Ishikawa (cell line): ENCODE data around the gene FAM24B.

Source experiments
- CEBPB ChIP-seq: IDR thresholded peaks from 2 replicates; pipeline ENCODE4 v1.6.1; 2012
- CREB1 ChIP-seq: IDR thresholded peaks from 2 replicates; pipeline ENCODE4 v1.6.1; 2012; ENCODE audit warnings: low read depth
- EGR1 ChIP-seq: IDR thresholded peaks from 2 replicates; pipeline ENCODE4 v1.6.1; 2012
- EP300 ChIP-seq: IDR thresholded peaks from 2 replicates; pipeline ENCODE4 v1.6.1; 2012; ENCODE audit warnings: borderline replicate concordance
- FOXM1 ChIP-seq: IDR thresholded peaks from 2 replicates; pipeline ENCODE4 v1.6.1; 2012; ENCODE audit warnings: low read depth, borderline replicate concordance
- MAX ChIP-seq: IDR thresholded peaks from 2 replicates; pipeline ENCODE4 v1.6.1; 2012
- NFIC ChIP-seq: IDR thresholded peaks from 2 replicates; pipeline ENCODE4 v1.6.1; 2012
- RAD21 ChIP-seq: IDR thresholded peaks from 2 replicates; pipeline ENCODE4 v1.6.1; 2012; ENCODE audit warnings: low read depth
- REST ChIP-seq: IDR thresholded peaks from 2 replicates; pipeline ENCODE4 v1.6.1; 2012; ENCODE audit warnings: low read depth, mild to moderate bottlenecking
- TAF1 ChIP-seq: IDR thresholded peaks from 2 replicates; pipeline ENCODE4 v1.6.1; 2012; ENCODE audit warnings: low read depth, mild to moderate bottlenecking
- TCF12 ChIP-seq: IDR thresholded peaks from 2 replicates; pipeline ENCODE4 v1.6.1; 2012; ENCODE audit warnings: low read depth
- TEAD4 ChIP-seq: IDR thresholded peaks from 2 replicates; pipeline ENCODE4 v1.6.1; 2012
- USF1 ChIP-seq: IDR thresholded peaks from 2 replicates; pipeline ENCODE4 v1.6.1; 2012
- YY1 ChIP-seq: IDR thresholded peaks from 2 replicates; pipeline ENCODE4 v1.6.1; 2012; ENCODE audit warnings: low read depth
- ZBTB7A ChIP-seq: IDR thresholded peaks from 2 replicates; pipeline ENCODE4 v1.6.1; 2012; ENCODE audit warnings: low read depth

The FAM24B gene

GRCh38 chr10:122850705-122851640, 28.4 kb downstream of the FAM24B start:
- TF ChIP-seq FOXM1 (no peak), NFIC (0 out of 2 replicates have a peak, but pooled peaks have one; percentile 4)

GRCh38 chr10:122849900-122850605, 29.3 kb downstream of the FAM24B start:
- TF ChIP-seq CEBPB: no peak
- TF ChIP-seq USF1: no peak
- TF ChIP-seq ZBTB7A: no peak
- TF ChIP-seq FOXM1: no peak
- TF ChIP-seq REST: peak; percentile 62

- TF ChIP-seq RAD21 (no peak), CREB1 (no peak), EGR1 (no peak), MAX (no peak), EP300 (no peak), NFIC (no peak), TAF1 (no peak), REST (no peak), TEAD4 (no peak), TCF12 (no peak), YY1 (no peak), FOXM1 (no peak), USF1 (no peak), ZBTB7A (no peak), CEBPB (no peak)
Measured at GRCh38 chr10:122849090-122849489, 30.3 kb downstream of the FAM24B start.

- TF ChIP-seq TAF1: no peak
- TF ChIP-seq YY1: no peak
- no peak for TF ChIP-seq ZBTB7A
- TF ChIP-seq TCF12: no peak
- no peak for TF ChIP-seq EGR1
- no peak for TF ChIP-seq RAD21
- no peak for TF ChIP-seq NFIC
- no peak for TF ChIP-seq MAX
- no peak for TF ChIP-seq EP300
- TF ChIP-seq TEAD4: no peak
- no peak for TF ChIP-seq USF1
- no peak for TF ChIP-seq FOXM1
- no peak for TF ChIP-seq REST
- TF ChIP-seq CREB1: no peak
- no peak for TF ChIP-seq CEBPB
Measured at GRCh38 chr10:122847782-122848604, 31.4 kb downstream of the FAM24B start.
